SK-N-SH treated with all-trans-retinoic acid at 6 μM for 48 hours (cell line): Measurements from ENCODE around the gene BCDIN3D.

ENCODE experiments used
- ISL1 ChIP-seq: fragments of 250-450 bp; sonication (Bioruptor Pico); IDR thresholded peaks from 2 replicates; pipeline ENCODE4 v2.1.2; 2022; ENCODE audit warnings: mild to moderate bottlenecking, moderate library complexity
- TF ChIP-seq, protein P1 (sequence below): fragments of 250-450 bp; sonication (Bioruptor Pico); IDR thresholded peaks from 2 replicates; pipeline ENCODE4 v1.5.1; 2020; ENCODE audit warnings: low read depth, mild to moderate bottlenecking, moderate library complexity

DNA sequence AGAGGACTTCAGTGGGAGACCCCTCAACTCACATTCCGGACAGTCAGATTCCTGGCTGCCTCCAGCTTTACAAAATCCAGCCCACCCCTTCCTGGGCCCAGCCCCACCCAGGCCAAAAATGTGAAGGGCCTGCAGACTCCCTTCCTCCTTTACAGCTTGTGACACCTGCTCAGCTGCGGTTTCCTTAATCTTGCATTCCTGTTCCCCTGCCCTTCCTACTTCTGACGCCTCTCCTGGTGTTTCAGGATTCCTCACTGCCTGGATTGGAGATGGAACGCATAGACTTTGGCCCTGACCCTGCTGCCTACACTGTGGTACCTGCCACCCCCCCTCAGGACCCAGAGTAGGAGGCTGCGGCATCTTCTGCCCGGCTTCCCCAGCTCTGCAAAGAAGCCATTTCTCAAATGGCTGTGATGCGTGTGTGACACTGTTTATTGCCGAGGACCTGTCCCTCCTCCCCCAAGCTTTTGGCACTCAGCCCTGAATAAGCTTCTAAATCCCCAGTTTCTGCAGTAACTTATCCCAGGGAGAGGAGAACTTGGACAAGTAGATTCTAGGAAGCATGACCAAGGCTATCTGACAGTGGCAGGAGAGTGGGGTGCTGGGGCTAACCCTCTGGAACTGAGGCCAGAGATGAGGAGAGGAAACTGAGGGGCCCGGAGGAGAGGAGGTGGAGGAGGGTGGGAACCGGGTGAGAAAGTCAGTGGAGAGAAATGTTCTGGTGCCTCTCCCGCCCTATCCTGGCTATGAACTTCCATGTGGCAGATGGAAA, 24.9 kb upstream of the BCDIN3D start:
- TF ChIP-seq, protein P1, sequence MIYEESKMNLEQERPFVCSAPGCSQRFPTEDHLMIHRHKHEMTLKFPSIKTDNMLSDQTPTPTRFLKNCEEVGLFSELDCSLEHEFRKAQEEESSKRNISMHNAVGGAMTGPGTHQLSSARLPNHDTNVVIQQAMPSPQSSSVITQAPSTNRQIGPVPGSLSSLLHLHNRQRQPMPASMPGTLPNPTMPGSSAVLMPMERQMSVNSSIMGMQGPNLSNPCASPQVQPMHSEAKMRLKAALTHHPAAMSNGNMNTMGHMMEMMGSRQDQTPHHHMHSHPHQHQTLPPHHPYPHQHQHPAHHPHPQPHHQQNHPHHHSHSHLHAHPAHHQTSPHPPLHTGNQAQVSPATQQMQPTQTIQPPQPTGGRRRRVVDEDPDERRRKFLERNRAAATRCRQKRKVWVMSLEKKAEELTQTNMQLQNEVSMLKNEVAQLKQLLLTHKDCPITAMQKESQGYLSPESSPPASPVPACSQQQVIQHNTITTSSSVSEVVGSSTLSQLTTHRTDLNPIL = no peak
- TF ChIP-seq ISL1 (CRISPR knock-in tag) = no peak
